SIG-M5 treated with dmso at 0.1 percent for 504 hours (cell line): Measurements from ENCODE around the gene STX1A.

Experiments used
- DNase-seq: peaks from one replicate; lab custom pipeline; 2025; ENCODE audit not compliant: unreplicated experiment; lab: John Stamatoyannopoulos, UW

Gene STX1A

GRCh38 chr7:73652541-73652949 is 66.9 kb downstream of the STX1A start:
- DNase-seq = no peak

GRCh38 chr7:73650524-73650923 is 68.9 kb downstream of the STX1A start:
- DNase-seq = no peak

GRCh38 chr7:73649576-73649975 is 69.9 kb downstream of the STX1A start:
- DNase-seq = no peak
